GM21737 (cell line): ENCODE results near the gene IFT81.
A peak's percentile ranks its signal among the peaks of the same experiment; 100 is the strongest.
"Not testable (repeated sequence)": the region's sequence is repeated elsewhere in the genome, so short reads cannot be mapped to it uniquely, and the experiment has no call there.

Source experiments
- ATAC-seq: cut with Tn5 transposase; IDR thresholded peaks from one replicate; pipeline ENCODE4 v1.9.1; 2021; ENCODE audit warnings: mild to moderate bottlenecking, moderate library complexity; ENCODE audit not compliant: unreplicated experiment

Gene IFT81

GRCh38 chr12:110124269-110124995, at the start of gene IFT81:
IFT81 (plus strand) TSS chr12:110124357; CDS start chr12:110127381, 3,024 bp downstream.
- peak; percentile 68 for ATAC-seq

GRCh38 chr12:110075880-110076279, 48.3 kb upstream of the IFT81 start:
- ATAC-seq: no peak

GRCh38 chr12:110077800-110078199, 46.4 kb upstream of the IFT81 start:
- no peak for ATAC-seq

GRCh38 chr12:110079477-110080400, 44.4 kb upstream of the IFT81 start:
- ATAC-seq: peak; percentile 87

- no peak for ATAC-seq
These were observed 43.7 kb upstream of the IFT81 start for GRCh38 chr12:110080410-110080809.

GRCh38 chr12:110084314-110085015, 39.7 kb upstream of the IFT81 start:
- ATAC-seq: no peak

GRCh38 chr12:110088216-110088615, 35.9 kb upstream of the IFT81 start:
- ATAC-seq: not testable (repeated sequence)

- no peak for ATAC-seq
These were observed 35.2 kb upstream of the IFT81 start for GRCh38 chr12:110088936-110089335.

GRCh38 chr12:110090266-110091135, 33.7 kb upstream of the IFT81 start:
- no peak for ATAC-seq

GRCh38 chr12:110091136-110091711, 32.9 kb upstream of the IFT81 start:
- no peak for ATAC-seq

GRCh38 chr12:110093631-110094311, 30.4 kb upstream of the IFT81 start:
- no peak for ATAC-seq

GRCh38 chr12:110100315-110100970, 23.7 kb upstream of the IFT81 start:
- ATAC-seq: peak; percentile 87

GRCh38 chr12:110102255-110102654, 21.9 kb upstream of the IFT81 start:
- no peak for ATAC-seq

- ATAC-seq: no peak
These were observed 19.7 kb upstream of the IFT81 start for GRCh38 chr12:110104188-110105094.

- no peak for ATAC-seq
These were observed 19.0 kb upstream of the IFT81 start for GRCh38 chr12:110105159-110105558.

GRCh38 chr12:110105986-110106385, 18.2 kb upstream of the IFT81 start:
- no peak for ATAC-seq

- ATAC-seq: no peak
These were observed 16.5 kb upstream of the IFT81 start for GRCh38 chr12:110107369-110108281.
